ENCODE data around the gene UFSP2. TPM values are rescaled to one million over a fixed set of nuclear protein-coding genes. Genes with fewer than 3 reads are reported as not detected.

The UFSP2 gene
- total RNA-seq, 1 donor from 2014 or later, result 8.6 TPM

- no peaks in the 10 kb centered on the region for H3K9me3 ChIP-seq
- H3K27me3 ChIP-seq, result no peaks in the 10 kb centered on the region
- no peak overlapping the region for H3K27ac ChIP-seq
- no peak overlapping the region for H3K4me3 ChIP-seq
- TF ChIP-seq CTCF (IDR thresholded peaks at IDR 0.05), result no peak
- peaks cover 21 to 58% of the 10 kb centered on the region in 2 donors for H3K36me3 ChIP-seq
- no peak for DNase-seq (ENCODE audit: low spot score in 2 of 2)
- intact Hi-C loops (cut with DNase I), result no loop called here
- peaks cover 0 to 7% of the 10 kb centered on the region in 2 donors for H3K4me1 ChIP-seq
Observed at GRCh38 chr4:185408432-185408831, 17.3 kb downstream of the UFSP2 start.

DNA sequence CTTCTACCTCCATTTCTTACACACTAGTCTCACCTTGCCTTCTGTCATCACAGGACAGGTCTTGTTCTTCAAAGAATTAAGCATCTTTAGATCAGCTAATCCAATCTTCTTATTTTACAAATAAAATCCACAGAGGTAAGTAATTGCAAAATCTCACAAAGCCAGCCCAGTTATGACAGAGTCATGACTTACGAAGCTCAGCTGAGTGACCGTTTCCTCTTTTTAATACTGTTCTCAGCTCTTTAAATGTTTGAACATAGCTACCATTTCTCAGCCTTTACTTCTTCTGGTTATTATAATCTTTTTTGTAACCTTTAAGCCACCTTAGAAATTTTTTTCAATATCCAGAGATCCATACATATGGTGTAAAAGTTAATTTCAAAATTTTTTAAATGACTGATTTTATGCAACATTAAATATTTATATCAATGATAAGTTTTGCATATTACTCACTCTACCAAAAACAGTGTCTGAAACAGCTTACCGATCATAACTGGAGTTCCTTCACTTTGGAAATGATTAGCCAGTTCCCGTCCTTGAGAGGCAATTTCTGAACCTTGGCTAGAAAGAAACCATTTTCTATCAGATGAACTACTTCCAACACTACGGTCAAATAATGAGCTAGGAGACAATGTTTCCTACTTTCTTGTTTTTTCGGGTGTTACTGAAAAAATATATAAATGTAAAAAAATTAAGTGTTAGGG, 20.3 kb downstream of the UFSP2 start:
- Histone ChIP-seq H3K27me3 (no peaks in the 10 kb centered on the region), H3K4me1 (peaks cover 0 to 2% of the 10 kb centered on the region in 2 donors), H3K27ac (peak overlapping the region; percentile 43 to 100), H3K4me3 (no peak overlapping the region), H3K9me3 (no peaks in the 10 kb centered on the region), H3K36me3 (peaks cover 14 to 53% of the 10 kb centered on the region in 2 donors)
- no peak for DNase-seq (ENCODE audit: low spot score in 2 of 2)
- no peak for TF ChIP-seq CTCF (IDR thresholded peaks at IDR 0.05)
- intact Hi-C loops (cut with DNase I), result no loop called here

- Histone ChIP-seq H3K4me1 (peaks cover 2% of the 10 kb centered on the region in 2 donors), H3K27ac (peak overlapping the region; percentile 43 to 100), H3K9me3 (no peaks in the 10 kb centered on the region), H3K4me3 (no peak overlapping the region), H3K27me3 (no peaks in the 10 kb centered on the region), H3K36me3 (peaks cover 12 to 42% of the 10 kb centered on the region in 2 donors)
- DNase-seq (ENCODE audit: low spot score in 2 of 2), result no peak
- intact Hi-C loops (cut with DNase I), result no loop called here
- TF ChIP-seq CTCF (IDR thresholded peaks at IDR 0.05), result no peak
Observed at GRCh38 chr4:185404031-185404430, 21.7 kb downstream of the UFSP2 start.

- DNase-seq (ENCODE audit: low spot score in 2 of 2), result no peak
- intact Hi-C loops (cut with DNase I), result loop anchor here (10.0 kb wide), 1 partner anchor 195 kb away; no protein-coding TSS in a partner anchor
- Histone ChIP-seq H3K27ac (peak overlapping the region; percentile 55 to 100), H3K9me3 (no peaks in the 10 kb centered on the region), H3K4me3 (peak overlapping the region in 1 of 2 donors; percentile 87), H3K27me3 (no peaks in the 10 kb centered on the region), H3K4me1 (peaks cover 2 to 13% of the 10 kb centered on the region in 2 donors), H3K36me3 (peaks cover 0 to 10% of the 10 kb centered on the region in 2 donors)
- no peak for TF ChIP-seq CTCF (IDR thresholded peaks at IDR 0.05)
Observed at GRCh38 chr4:185399466-185399865, 26.3 kb downstream of the UFSP2 start.

GRCh38 chr4:185398618-185399017, 27.1 kb downstream of the UFSP2 start:
- Histone ChIP-seq H3K27me3 (no peaks in the 10 kb centered on the region), H3K4me1 (peaks cover 2 to 15% of the 10 kb centered on the region in 2 donors), H3K27ac (peak overlapping the region; percentile 55 to 100), H3K9me3 (no peaks in the 10 kb centered on the region), H3K4me3 (peak overlapping the region in 1 of 2 donors; percentile 87), H3K36me3 (peaks cover 0 to 10% of the 10 kb centered on the region in 2 donors)
- DNase-seq (ENCODE audit: low spot score in 2 of 2), result no peak
- intact Hi-C loops (cut with DNase I), result loop anchor here (10.0 kb wide), 1 partner anchor 196 kb away; no protein-coding TSS in a partner anchor
- no peak for TF ChIP-seq CTCF (IDR thresholded peaks at IDR 0.05)
